B cell (primary cell): ENCODE results near the gene TAS2R9. TPM values are rescaled to one million over a fixed set of nuclear protein-coding genes. Genes with fewer than 3 reads are reported as not detected.

Source experiments
- ATAC-seq: fragments of 200-7000 bp; cut with Tn5 transposase; one replicate; pipeline ENCODE4 v1.10.0; 2021; ENCODE audit warnings: low read depth, mild to moderate bottlenecking, moderate number of reproducible peaks, moderate library complexity
- CTCF ChIA-PET: fragments of 350-600 bp; sonication (Branson Sonifier 250); formaldehyde crosslinking; loops from one replicate; lab custom pipeline; 2021; ENCODE audit warnings: antibody characterized with exemption, inconsistent platforms; lab: Charles Lee
- POLR2A ChIA-PET: fragments of 350-600 bp; sonication (Branson Sonifier 250); formaldehyde crosslinking; loops from one replicate; lab custom pipeline; 2021; ENCODE audit warnings: antibody characterized with exemption; lab: Charles Lee
- DNase-seq: peaks from one replicate; pipeline ENCODE4 v3.0.0; 2013
- H2AFZ ChIP-seq: 2 replicates; pipeline ENCODE4 v1.6.1; 2012; ENCODE audit warnings: mild to moderate bottlenecking, low read depth, low read length; ENCODE audit not compliant: insufficient read depth, poor library complexity, severe bottlenecking
- H3K27ac ChIP-seq, 2 donors: 1 replicate in 1 of 2; 2 replicates in 1 of 2; pipeline ENCODE4 v1.5.1; 2012 to 2013; ENCODE audit warnings: low read length in 2 of 2, mild to moderate bottlenecking in 2 of 2, moderate library complexity in 1 of 2
- H3K27me3 ChIP-seq, 4 experiments: fragments of 200-600 bp in 1 of 4; sonication (generic) in 1 of 4; replicated peaks in 1 of 4; 1 replicate in 2 of 4; 2 replicates in 2 of 4; pipeline versions ENCODE4 v1.6.1 to v1.7.0; 2013 to 2016; ENCODE audit warnings: low read length in 3 of 4, mild to moderate bottlenecking in 2 of 4, mixed read lengths in 1 of 4, moderate library complexity in 1 of 4; ENCODE audit not compliant: insufficient read depth in 4 of 4, control insufficient read depth in 3 of 4; ENCODE audit errors: control extremely low read depth in 1 of 4
- H3K36me3 ChIP-seq, 2 experiments: replicated peaks in 1 of 2; 1 replicate in 1 of 2; 2 replicates in 1 of 2; pipeline versions ENCODE4 v1.6.1 to v1.7.1; 2013; ENCODE audit warnings: low read length in 1 of 2; ENCODE audit not compliant: insufficient read depth in 2 of 2, control insufficient read depth in 1 of 2; ENCODE audit errors: control extremely low read depth in 1 of 2, extremely low read depth in 1 of 2
- H3K4me1 ChIP-seq, 2 donors: fragments of 200-600 bp in 1 of 2; sonication (generic) in 1 of 2; 1 replicate in 1 of 2; 2 replicates in 1 of 2; pipeline versions ENCODE4 v1.5.1 to v1.6.1; 2013 to 2017; ENCODE audit warnings: low read length in 2 of 2; ENCODE audit not compliant: control insufficient read depth in 2 of 2, insufficient read depth in 2 of 2
- H3K4me2 ChIP-seq: replicated peaks from 2 replicates; pipeline ENCODE3; 2012; ENCODE audit warnings: mild to moderate bottlenecking, low read depth, low read length; ENCODE audit not compliant: poor library complexity, severe bottlenecking
- H3K4me3 ChIP-seq, 5 experiments: fragments of 200-600 bp in 1 of 5; sonication (generic) in 1 of 5; 1 replicate in 3 of 5; 2 replicates in 2 of 5; pipeline versions ENCODE4 v1.5.1 to v1.7.0; 2011 to 2016; ENCODE audit warnings: low read length in 4 of 5, mild to moderate bottlenecking in 4 of 5, low read depth in 2 of 5, control low read depth in 1 of 5, moderate library complexity in 1 of 5; ENCODE audit not compliant: insufficient read depth in 1 of 5; ENCODE audit errors: control extremely low read depth in 1 of 5, extremely low read depth in 1 of 5
- H3K79me2 ChIP-seq: fragments of 200-600 bp; sonication (generic); one replicate; pipeline ENCODE4 v1.6.0; 2016; ENCODE audit warnings: low read length; ENCODE audit not compliant: control insufficient read depth, insufficient read depth
- H3K9ac ChIP-seq: fragments of 200-600 bp; sonication (generic); 2 replicates; pipeline ENCODE4 v1.6.1; 2017; ENCODE audit warnings: mild to moderate bottlenecking, low read length, moderate library complexity
- H3K9me3 ChIP-seq, 3 donors: one replicate each; pipeline versions ENCODE4 v1.6.1 to v1.7.1; 2013; ENCODE audit warnings: low read length in 2 of 3; ENCODE audit not compliant: control insufficient read depth in 2 of 3, insufficient read depth in 1 of 3; ENCODE audit errors: control extremely low read depth in 1 of 3
- H4K20me1 ChIP-seq: 2 replicates; pipeline ENCODE4 v1.6.0; 2012; ENCODE audit warnings: mild to moderate bottlenecking, low read length; ENCODE audit not compliant: insufficient read depth, control insufficient read depth, poor library complexity, severe bottlenecking
- H3K27ac Mint-ChIP-seq: one replicate; pipeline ENCODE4 v1.8.0; 2021; ENCODE audit warnings: mixed read lengths
- H3K27me3 Mint-ChIP-seq: one replicate; pipeline ENCODE4 v1.8.0; 2021; ENCODE audit warnings: mixed read lengths
- H3K4me1 Mint-ChIP-seq: one replicate; pipeline ENCODE4 v1.8.0; 2021; ENCODE audit warnings: mixed read lengths
- H3K4me3 Mint-ChIP-seq: one replicate; pipeline ENCODE4 v1.8.0; 2021; ENCODE audit warnings: mixed read lengths
- H3K9me3 Mint-ChIP-seq: one replicate; pipeline ENCODE4 v1.8.0; 2022; ENCODE audit warnings: mixed read lengths; ENCODE audit not compliant: insufficient read depth
- CTCF ChIP-seq: fragments of 200-600 bp; IDR thresholded peaks from one replicate; pipeline ENCODE4 v1.8.0; 2022; ENCODE audit warnings: antibody characterized with exemption, mild to moderate bottlenecking
- EZH2 ChIP-seq: IDR thresholded peaks from 2 replicates; pipeline ENCODE4 v1.6.1; 2012; ENCODE audit warnings: borderline replicate concordance, low read depth, mild to moderate bottlenecking, moderate library complexity, low read length; ENCODE audit not compliant: insufficient read depth, poor library complexity, severe bottlenecking
- WGBS: methylation state at CpG from one replicate; pipeline ENCODE4 v1.1.5; 2013; ENCODE audit warnings: missing lambda C conversion rate; ENCODE audit not compliant: insufficient coverage; 5-methylcytosine and 5-hydroxymethylcytosine counted together
- intact Hi-C: fragments of 100-400 bp; cut with micrococcal nuclease; formaldehyde crosslinking; loops from one replicate; pipeline ENCODE4 v1.10.0; 2022
- polyA minus RNA-seq: library from RNA; depleted of rRNA, polyadenylated mRNA; stranded (reverse); fragments of >200 nt; gene quantifications from 2 replicates; pipeline ENCODE4 v1.2.3, GENCODE V29; 2012
- polyA plus RNA-seq: library from polyadenylated mRNA; depleted of rRNA; stranded (reverse); fragments of >200 nt; gene quantifications from 2 replicates; pipeline ENCODE4 v1.2.3, GENCODE V29; 2012
- total RNA-seq, 2 donors: library from RNA; stranded (reverse); fragments of 120-200 nt in 1 of 2; gene quantifications; 1 replicate in 1 of 2; 2 replicates in 1 of 2; pipeline versions ENCODE4 v1.2.3 to v1.2.4, GENCODE V29; 2013 to 2022

Gene TAS2R9
- total RNA-seq (not detected in 2 replicates), polyA plus RNA-seq (not detected in 2 replicates), polyA minus RNA-seq (0.34 TPM in 1 of 2 replicates, not detected in the other)
- 0.21 TPM for total RNA-seq (2013)

- no peak within 1 kb of the TSS for H3K4me3 ChIP-seq
- no peaks in the 10 kb centered on the region for H3K9me3 Mint-ChIP-seq
- H3K4me3 Mint-ChIP-seq, result no peak within 1 kb of the TSS
- H3K4me1 Mint-ChIP-seq, result no peaks in the 10 kb centered on the region
- no peak within 1 kb of the TSS for H3K27ac ChIP-seq
- ChIA-PET CTCF (no interaction called here), POLR2A (no interaction called here)
- no peak within 1 kb of the TSS for H3K4me2 ChIP-seq
- ATAC-seq, result no peak
- no peaks in the 10 kb centered on the region for H4K20me1 ChIP-seq
- no peaks in the 10 kb centered on the region for H3K79me2 ChIP-seq
- intact Hi-C loops, result no loop called here
- H3K9ac ChIP-seq, result no peak within 1 kb of the TSS
- H2AFZ ChIP-seq, result no peak within 1 kb of the TSS
- no peaks in the 10 kb centered on the region for H3K27me3 ChIP-seq
- H3K9me3 ChIP-seq, result no peaks in the 10 kb centered on the region
- H3K36me3 ChIP-seq, result no peaks in the 10 kb centered on the region
- H3K27ac Mint-ChIP-seq, result no peak within 1 kb of the TSS
- peaks cover 13% of the 10 kb centered on the region for H3K27me3 Mint-ChIP-seq
- H3K4me1 ChIP-seq, result no peaks in the 10 kb centered on the region
- DNase-seq, result no peak
- TF ChIP-seq CTCF, result no peak
- TF ChIP-seq EZH2, result no peak
These were observed at the start of gene TAS2R9 for GRCh38 chr12:10810068-10810467. Gene TAS2R9, minus strand, starts transcription at chr12:10810168. Its CDS starts 93 bp downstream, at chr12:10810075.

GRCh38 chr12:10855807-10856206 is 45.8 kb upstream of the TAS2R9 start:
- H3K79me2 ChIP-seq, result no peaks in the 10 kb centered on the region
- ChIA-PET POLR2A (no interaction called here), CTCF (no interaction called here)
- WGBS, result 100% methylated on average over 2 of the region's 2 CpGs
- DNase-seq (no peak), ATAC-seq (no peak)
- no peak overlapping the region for H3K27ac Mint-ChIP-seq
- no peak overlapping the region for H3K4me3 Mint-ChIP-seq
- H3K9me3 Mint-ChIP-seq, result peaks cover 10% of the 10 kb centered on the region
- H3K4me1 Mint-ChIP-seq, result no peaks in the 10 kb centered on the region
- H3K27me3 Mint-ChIP-seq, result no peaks in the 10 kb centered on the region
- intact Hi-C loops, result no loop called here
- H4K20me1 ChIP-seq, result no peaks in the 10 kb centered on the region
- no peak overlapping the region for H2AFZ ChIP-seq
- TF ChIP-seq CTCF, result no peak
- no peak for TF ChIP-seq EZH2
- no peak overlapping the region for H3K4me2 ChIP-seq
- no peaks in the 10 kb centered on the region for H3K27me3 ChIP-seq
- H3K9me3 ChIP-seq, result peaks cover 1 to 33% (median 22%) of the 10 kb centered on the region in 3 donors
- no peak overlapping the region for H3K27ac ChIP-seq
- H3K9ac ChIP-seq, result no peak overlapping the region
- no peaks in the 10 kb centered on the region for H3K4me1 ChIP-seq
- peaks cover 3 to 16% of the 10 kb centered on the region in 2 experiments for H3K36me3 ChIP-seq
- no peak overlapping the region for H3K4me3 ChIP-seq
